Parathyroid adenoma (tissue), 2 donors: ENCODE results near the gene RPL10A.

Experiments used
- H2AFZ ChIP-seq: fragments of 300-600 bp; sonication (generic); one replicate; pipeline ENCODE4 v1.7.0; 2017; ENCODE audit warnings: antibody characterized with exemption, mild to moderate bottlenecking
- H3K27ac ChIP-seq: fragments of 300-600 bp; sonication (generic); one replicate; pipeline ENCODE4 v1.7.0; 2017
- H3K27me3 ChIP-seq: fragments of 300-600 bp; sonication (generic); one replicate; pipeline ENCODE4 v1.7.0; 2017; ENCODE audit warnings: low read length; ENCODE audit not compliant: control insufficient read depth, insufficient read depth
- H3K36me3 ChIP-seq: fragments of 300-600 bp; sonication (generic); one replicate; pipeline ENCODE4 v1.7.0; 2017; ENCODE audit warnings: low read length; ENCODE audit not compliant: control insufficient read depth, insufficient read depth
- H3K4me1 ChIP-seq: fragments of 300-600 bp; sonication (generic); one replicate; pipeline ENCODE4 v1.7.0; 2017; ENCODE audit warnings: control low read depth
- H3K4me2 ChIP-seq: fragments of 300-600 bp; sonication (generic); one replicate; pipeline ENCODE4 v1.7.0; 2017; ENCODE audit warnings: low read length
- H3K4me3 ChIP-seq: fragments of 300-600 bp; sonication (generic); one replicate; pipeline ENCODE4 v1.7.0; 2017; ENCODE audit warnings: low read depth, low read length
- H3K79me2 ChIP-seq: fragments of 300-600 bp; sonication (generic); one replicate; pipeline ENCODE4 v1.7.0; 2017; ENCODE audit warnings: control low read depth
- H3K9ac ChIP-seq: fragments of 300-600 bp; sonication (generic); one replicate; pipeline ENCODE4 v1.7.0; 2017; ENCODE audit warnings: mild to moderate bottlenecking
- H3K9me3 ChIP-seq: fragments of 300-600 bp; sonication (generic); one replicate; pipeline ENCODE4 v1.7.0; 2017; ENCODE audit warnings: low read length; ENCODE audit not compliant: control insufficient read depth
- CTCF ChIP-seq: fragments of 300-600 bp; sonication (generic); IDR thresholded peaks from one replicate; pipeline ENCODE4 v1.7.0; 2017; ENCODE audit warnings: antibody characterized with exemption, mild to moderate bottlenecking
- donor health status: primary hyperparathyroidism.

Gene RPL10A

GRCh38 chr6:35454391-35455110, 13.7 kb upstream of the RPL10A start:
- no peak overlapping the region for H3K4me3 ChIP-seq
- no peak overlapping the region for H2AFZ ChIP-seq
- no peak overlapping the region for H3K9ac ChIP-seq
- H3K79me2 ChIP-seq: no peaks in the 10 kb centered on the region
- H3K4me2 ChIP-seq: peak overlapping the region; percentile 64
- TF ChIP-seq CTCF: no peak
- H3K9me3 ChIP-seq: no peaks in the 10 kb centered on the region
- H3K4me1 ChIP-seq: peaks cover 17% of the 10 kb centered on the region
- no peaks in the 10 kb centered on the region for H3K36me3 ChIP-seq
- H3K27ac ChIP-seq: no peak overlapping the region
- no peaks in the 10 kb centered on the region for H3K27me3 ChIP-seq

DNA sequence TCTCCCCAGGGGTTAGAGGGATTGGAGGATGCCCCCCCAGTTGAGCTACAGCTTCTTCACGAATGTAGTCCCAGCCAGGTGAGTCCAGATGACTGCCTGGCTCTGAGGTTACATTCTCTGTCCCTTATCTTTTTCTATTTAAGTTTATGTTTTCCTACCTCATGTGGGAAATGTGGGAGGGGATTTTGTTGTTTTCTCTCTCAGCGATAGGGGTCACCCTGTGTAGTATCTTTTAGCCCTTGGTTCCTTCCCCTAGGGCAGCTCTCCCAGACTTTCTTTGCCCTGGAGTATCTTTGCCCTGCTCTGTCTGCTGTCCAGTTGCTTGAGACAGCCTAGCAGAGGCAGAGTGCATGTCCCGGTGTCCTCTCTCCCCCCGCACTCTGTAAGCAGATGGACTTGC, 10.3 kb upstream of the RPL10A start:
- Histone ChIP-seq H3K4me3 (no peak overlapping the region), H3K27me3 (no peaks in the 10 kb centered on the region), H3K9ac (no peak overlapping the region), H3K9me3 (no peaks in the 10 kb centered on the region), H3K4me1 (peaks cover 13% of the 10 kb centered on the region), H3K79me2 (no peaks in the 10 kb centered on the region), H2AFZ (no peak overlapping the region), H3K4me2 (no peak overlapping the region), H3K27ac (no peak overlapping the region), H3K36me3 (no peaks in the 10 kb centered on the region)
- no peak for TF ChIP-seq CTCF

GRCh38 chr6:35461270-35461669, 6.9 kb upstream of the RPL10A start:
- Histone ChIP-seq H3K9ac (no peak overlapping the region), H3K27me3 (no peaks in the 10 kb centered on the region), H3K9me3 (no peaks in the 10 kb centered on the region), H3K4me1 (no peaks in the 10 kb centered on the region), H3K79me2 (no peaks in the 10 kb centered on the region), H3K4me2 (no peak overlapping the region), H3K4me3 (no peak overlapping the region), H3K36me3 (no peaks in the 10 kb centered on the region), H2AFZ (no peak overlapping the region), H3K27ac (no peak overlapping the region)
- TF ChIP-seq CTCF: no peak

- Histone ChIP-seq H3K79me2 (no peaks in the 10 kb centered on the region), H3K27me3 (no peaks in the 10 kb centered on the region), H3K9me3 (no peaks in the 10 kb centered on the region), H3K9ac (no peak overlapping the region), H3K4me1 (peaks cover 7% of the 10 kb centered on the region), H3K4me3 (no peak overlapping the region), H3K27ac (no peak overlapping the region), H3K36me3 (no peaks in the 10 kb centered on the region), H3K4me2 (no peak overlapping the region), H2AFZ (no peak overlapping the region)
- no peak for TF ChIP-seq CTCF
Measured at GRCh38 chr6:35463292-35463691, 4.9 kb upstream of the RPL10A start.

GRCh38 chr6:35465646-35466045, 2.6 kb upstream of the RPL10A start:
- Histone ChIP-seq H3K9me3 (no peaks in the 10 kb centered on the region), H3K4me3 (no peak overlapping the region), H3K27ac (no peak overlapping the region), H3K4me2 (no peak overlapping the region), H3K4me1 (peaks cover 15% of the 10 kb centered on the region), H3K79me2 (no peaks in the 10 kb centered on the region), H3K36me3 (no peaks in the 10 kb centered on the region), H3K9ac (no peak overlapping the region), H3K27me3 (no peaks in the 10 kb centered on the region), H2AFZ (no peak overlapping the region)
- no peak for TF ChIP-seq CTCF
